HG03520 (cell line): ENCODE data around the gene MCTP1.
"Not testable (repeated sequence)": the region's sequence is repeated elsewhere in the genome, so short reads cannot be mapped to it uniquely, and the experiment has no call there.

Experiments
- ATAC-seq: cut with Tn5 transposase; IDR thresholded peaks from one replicate; pipeline ENCODE4 v1.9.1; 2021; ENCODE audit warnings: mild to moderate bottlenecking, moderate library complexity; ENCODE audit not compliant: unreplicated experiment

Gene MCTP1

GRCh38 chr5:95042037-95042436, 242.9 kb downstream of the MCTP1 start:
- ATAC-seq, result no peak

DNA sequence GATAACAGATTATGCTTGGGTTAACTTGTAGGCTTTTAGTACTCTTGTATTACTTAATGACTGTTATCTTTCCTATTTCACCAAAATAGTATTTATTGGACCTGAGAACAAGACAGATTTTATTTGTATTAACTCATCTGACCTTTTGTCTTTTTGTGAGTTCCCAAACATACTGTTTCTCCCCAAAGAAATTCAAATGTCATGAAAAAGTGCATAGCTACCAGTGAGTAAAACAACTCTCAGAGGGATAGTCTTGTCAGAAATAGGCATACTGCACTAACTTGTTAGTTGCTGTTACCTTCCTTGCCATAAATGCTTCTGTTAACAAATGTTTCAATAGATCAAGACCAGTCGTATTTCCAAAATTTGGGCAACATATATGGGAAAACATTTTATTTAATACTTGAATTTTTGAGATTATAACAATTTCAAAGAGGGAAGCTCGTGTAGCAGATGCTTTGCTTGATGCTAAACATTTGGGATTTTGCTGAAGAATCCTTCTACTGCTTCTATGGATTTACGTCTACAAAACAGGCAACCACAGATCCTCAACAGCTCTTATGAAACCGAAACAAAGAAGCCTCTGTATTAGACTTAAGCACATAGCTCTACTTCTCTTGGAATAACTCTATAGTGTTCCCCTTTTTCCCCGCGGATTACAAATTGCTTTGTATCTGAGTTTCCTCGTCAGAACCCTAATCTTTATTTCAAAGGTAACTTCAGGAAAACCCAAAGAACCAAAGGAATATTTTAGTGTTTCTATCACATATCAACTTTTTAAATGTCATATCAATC, 248.8 kb downstream of the MCTP1 start:
- ATAC-seq, result peak; percentile 60

GRCh38 chr5:95032801-95033200, 252.1 kb downstream of the MCTP1 start:
- ATAC-seq, result no peak

DNA sequence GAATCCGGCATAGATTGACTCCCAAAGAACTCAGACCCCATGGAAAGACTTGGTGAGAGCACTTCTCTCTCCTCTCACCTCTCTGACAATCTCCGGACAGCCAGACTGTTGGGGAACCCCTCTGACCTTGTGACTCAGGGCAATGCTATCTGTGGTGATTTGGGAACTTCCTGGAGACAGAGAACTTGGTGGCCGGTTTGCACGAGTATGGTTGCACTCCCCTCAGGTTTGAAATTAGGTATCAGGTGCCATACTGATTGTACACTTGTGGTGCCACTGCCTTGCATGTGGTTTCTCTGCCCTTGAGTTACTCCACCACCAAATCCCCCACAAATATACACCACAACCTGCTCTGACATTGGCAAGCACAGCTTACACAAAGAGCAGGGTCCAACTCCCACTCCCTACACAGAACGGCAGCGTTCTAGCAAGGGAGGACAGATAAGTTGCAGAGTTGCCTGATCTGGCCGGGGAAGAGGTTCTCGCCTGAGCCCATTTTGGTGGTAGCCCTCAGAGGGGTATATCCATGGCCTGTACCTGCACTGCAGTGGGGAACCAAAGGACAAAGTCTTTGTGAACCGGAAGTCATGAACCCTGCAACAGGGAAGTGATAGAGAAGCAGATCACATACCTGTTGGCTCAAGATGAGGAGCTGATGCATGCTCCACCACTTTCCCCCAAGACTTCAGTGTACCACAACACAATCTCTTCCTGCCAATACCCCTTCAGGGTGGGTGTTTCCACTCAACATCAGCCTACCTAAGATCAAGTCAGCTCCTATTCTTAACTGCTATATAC, 255.1 kb downstream of the MCTP1 start:
- ATAC-seq, result peak; percentile 39

DNA sequence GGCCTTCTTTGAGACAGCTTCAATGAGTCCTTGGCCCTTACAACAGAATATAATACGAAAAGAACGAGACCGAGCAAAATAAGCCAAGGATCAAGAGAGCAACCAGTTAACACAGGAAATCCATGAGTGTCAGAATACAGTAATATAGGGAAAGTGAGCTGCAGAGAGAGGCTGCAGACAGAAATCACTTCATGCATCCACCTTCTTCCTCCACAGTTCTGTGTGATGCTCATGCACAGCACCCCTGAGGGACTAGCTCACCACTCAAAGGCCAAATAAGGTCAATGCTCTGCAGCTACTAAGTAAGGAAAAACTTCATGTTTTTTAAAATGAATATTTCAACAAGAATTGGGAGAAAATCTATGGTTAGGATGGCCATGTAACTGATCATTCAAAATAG, 257.1 kb downstream of the MCTP1 start:
- ATAC-seq, result no peak

DNA sequence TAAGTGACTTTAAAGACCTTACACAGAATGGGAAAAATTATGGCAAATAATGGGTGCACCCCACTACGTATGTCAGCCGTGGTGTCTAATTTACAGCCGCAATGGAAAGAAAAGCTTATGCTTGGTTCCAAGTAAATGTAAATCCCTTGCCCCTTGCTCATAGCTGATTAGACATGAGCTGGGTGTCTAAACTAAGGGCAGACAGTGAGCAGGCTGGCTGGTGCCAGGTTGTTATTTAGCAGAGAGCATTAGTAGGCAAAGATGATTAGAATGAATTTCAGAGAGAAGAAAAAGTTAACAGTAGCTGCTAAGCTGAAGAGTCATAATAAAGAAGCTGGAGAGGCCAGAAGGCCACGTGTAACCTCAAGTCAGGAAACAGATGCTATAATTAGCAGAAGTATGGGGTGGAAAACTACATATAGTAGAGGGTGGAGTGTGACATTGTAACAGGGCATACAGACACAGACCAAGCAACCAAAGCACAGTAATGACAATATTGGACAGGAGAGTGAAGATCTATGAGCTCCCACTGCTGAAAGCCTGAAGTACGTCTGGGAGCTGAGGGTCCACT, 257.7 kb downstream of the MCTP1 start:
- ATAC-seq, result no peak

DNA sequence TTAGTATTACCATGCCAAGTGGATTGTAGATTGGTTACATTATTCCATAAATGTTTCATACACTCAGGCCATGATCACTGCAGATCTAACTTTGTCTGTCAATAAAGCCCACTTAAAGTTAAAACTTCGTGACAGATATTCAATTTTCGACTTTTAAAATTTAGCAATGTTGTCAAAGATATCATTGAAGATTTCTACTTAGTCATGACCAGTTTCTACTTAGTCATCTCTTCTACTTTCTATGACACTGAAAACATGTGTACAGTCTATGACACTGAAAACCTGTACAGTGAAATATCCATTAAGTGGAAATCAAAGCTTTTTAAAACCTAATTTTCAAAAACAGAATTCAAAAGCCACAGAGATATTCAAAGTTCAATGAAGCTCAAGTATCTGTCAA, 258.2 kb downstream of the MCTP1 start:
- no peak for ATAC-seq

DNA sequence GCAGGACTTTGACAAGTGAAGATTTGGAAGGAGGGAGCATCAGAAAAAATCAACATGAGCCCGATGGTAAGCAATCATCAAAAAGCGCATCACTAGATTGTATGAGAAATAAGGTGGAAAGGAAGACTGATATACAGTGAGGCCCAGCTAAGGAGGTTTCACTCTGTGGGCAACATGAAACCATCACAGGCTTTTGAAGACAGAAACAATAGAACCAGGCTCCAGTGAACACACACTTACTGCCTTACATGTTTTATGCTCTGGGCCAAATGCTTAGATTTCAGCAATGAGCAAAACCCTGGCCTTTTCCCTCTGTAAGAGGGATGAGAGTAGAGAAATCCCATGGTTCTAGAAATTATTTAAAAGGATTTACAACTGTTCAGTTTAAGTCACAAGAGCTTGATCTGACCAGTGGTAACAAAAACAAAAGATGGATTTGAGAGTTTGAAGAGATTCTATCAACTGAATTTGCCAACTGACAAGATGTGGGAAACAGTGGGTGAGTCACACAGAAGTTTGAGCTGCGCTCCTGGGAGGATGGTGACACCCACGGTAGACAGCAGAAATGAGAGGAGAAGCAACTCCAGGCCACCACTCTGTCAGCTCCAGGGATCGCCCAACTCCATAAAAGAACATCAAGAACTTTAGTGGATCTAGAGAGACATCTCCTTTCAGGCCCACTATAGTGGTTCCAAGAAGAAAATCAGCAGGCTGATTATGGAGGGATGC, 261.8 kb downstream of the MCTP1 start:
- peak; percentile 76 for ATAC-seq

DNA sequence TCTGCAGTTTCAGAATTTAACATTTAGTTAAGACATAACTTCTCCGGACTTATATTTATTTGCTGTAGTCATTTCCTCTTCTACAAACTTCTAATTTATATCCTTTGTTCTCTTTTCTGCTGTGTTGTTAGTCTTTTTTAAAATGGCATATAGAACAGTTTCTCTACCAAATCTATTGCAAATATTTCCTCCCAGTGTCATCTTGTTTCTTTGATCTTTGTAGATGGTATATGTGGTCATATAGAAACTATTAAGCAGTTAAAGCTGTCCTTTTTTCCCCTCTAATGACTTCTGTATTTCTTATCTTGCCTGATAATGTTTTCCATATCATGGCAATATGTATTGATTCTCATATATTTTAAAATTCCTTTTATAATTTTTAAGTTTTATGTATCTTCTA, 264.5 kb downstream of the MCTP1 start:
- ATAC-seq, result no peak

DNA sequence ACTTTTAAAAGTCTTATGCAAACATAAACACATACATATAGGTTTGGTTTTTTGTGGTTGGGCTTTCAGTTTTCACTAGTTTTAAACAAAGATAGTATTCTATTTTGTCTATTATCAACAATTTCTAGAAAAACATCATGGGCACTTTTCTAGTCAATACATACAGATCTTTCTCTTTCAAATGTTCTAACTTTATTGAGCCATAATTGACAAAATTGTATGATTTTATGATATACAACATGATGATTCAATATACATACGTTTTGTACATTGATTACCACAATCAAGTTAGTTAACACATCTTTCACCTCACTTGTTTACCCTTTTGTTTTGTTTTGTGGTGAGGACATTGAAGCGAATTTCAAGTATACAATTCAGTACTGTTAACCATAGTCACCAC, 265.9 kb downstream of the MCTP1 start:
- no peak for ATAC-seq

DNA sequence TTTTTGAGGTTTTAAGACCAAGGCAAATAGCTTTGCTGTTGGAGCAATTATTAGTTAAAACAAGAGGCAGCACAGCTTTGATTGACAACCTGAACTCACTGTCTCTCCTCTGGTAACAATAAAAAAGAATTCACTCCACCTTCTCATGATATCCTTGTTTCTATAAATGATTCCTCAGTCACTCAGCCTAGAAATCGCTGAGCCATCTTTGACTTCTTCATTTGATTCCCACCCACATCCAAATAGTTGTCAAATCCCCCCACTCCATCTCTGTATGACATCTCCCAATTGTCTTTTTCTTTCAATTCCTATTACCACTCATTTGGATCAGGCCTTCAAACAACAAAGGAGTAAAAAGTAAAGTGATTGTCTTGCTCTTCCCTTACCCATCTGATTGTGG, 266.4 kb downstream of the MCTP1 start:
- no peak for ATAC-seq

- no peak for ATAC-seq
These were observed 275.1 kb downstream of the MCTP1 start for GRCh38 chr5:95009812-95010211.

DNA sequence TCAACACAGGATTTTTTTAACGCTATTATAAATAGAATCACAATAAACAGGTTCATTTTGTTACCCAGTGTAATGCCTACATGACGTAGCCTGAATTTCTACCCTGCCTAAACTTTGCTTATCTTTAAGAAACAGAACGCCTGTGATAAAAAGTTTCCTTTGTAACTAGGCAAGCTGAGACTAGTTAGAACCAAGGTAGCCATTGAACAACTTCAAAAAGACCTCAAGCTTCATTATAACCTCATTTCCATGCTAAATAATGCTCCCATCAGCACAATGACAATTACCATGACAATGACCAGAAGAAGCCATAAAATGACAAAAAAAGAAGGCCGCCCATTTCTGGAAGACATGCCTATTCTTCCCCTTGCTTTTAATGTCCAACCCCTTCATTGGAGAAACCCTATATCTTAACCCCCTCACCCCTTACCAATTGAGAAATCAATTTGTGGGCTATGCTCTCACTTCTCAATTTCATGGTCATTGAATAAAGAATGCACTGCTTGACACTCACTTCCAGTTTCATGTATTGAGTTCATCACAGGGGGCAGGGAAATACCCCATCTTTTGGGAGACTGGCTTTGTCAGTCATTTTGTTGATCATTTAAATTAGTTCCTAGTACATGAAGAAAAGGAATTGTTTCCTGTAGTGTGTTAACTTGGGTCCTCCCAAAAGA, 276.8 kb downstream of the MCTP1 start:
- peak; percentile 64 for ATAC-seq

- no peak for ATAC-seq
These were observed 279.1 kb downstream of the MCTP1 start for GRCh38 chr5:95005811-95006210.

DNA sequence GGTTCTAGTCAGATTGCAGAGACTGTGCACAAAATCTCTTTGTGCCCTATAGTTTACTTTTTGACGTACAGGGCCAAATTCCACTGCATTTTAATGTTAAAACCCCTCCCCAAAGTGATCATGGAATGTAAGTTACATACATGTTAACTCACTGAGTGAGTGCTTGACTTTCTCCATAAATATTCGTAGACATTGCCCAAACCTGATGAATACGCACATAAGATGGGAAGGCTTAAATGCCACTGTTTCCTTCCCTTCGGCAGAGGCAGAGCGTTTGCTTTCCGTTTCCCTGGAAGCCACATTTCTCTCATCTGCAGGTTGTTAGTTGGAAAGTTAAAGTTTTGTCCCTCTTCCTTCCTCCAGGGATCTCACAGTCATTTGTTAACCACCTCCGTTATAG, 286.2 kb downstream of the MCTP1 start:
- ATAC-seq, result no peak

DNA sequence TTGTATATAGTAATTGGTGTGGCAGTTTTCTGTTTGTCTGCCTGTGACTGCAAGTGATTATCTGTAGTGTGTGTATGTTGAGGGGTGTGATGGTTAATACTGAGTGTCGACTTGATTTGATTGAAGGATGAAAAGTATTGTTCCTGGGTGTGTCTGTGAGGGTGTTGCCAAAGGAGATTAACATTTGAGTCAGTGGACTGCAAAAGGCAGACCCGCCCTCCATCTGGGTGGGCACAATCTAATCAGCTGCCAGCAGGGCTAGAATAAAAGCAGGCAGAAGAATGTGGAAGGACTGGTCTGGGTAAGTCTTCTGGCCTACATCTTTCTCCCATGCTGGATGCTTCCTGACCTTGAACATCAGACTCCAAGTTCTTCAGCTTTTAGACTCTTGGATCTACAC, 290.4 kb downstream of the MCTP1 start:
- not testable (repeated sequence) for ATAC-seq

- no peak for ATAC-seq
These were observed 291.4 kb downstream of the MCTP1 start for GRCh38 chr5:94993491-94993890.

DNA sequence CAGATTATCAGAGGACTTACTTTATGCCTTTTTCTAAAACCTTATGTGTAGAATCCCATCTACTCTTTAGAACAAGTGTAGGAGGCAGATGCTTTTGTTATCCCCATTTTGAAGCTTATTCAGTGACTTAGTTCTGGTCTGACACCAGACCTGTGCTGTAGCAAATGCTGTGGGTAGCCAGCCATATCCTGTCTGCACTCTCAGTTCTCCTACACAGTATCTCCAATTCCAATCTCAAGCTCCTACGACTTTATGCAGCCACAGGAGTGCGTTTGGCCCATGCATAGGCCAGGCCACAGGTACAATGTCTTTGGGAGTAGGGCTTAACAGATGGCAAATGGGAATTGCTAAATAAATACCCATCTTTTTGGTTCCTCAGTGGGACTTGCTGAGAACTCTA, 292.6 kb downstream of the MCTP1 start:
- no peak for ATAC-seq

DNA sequence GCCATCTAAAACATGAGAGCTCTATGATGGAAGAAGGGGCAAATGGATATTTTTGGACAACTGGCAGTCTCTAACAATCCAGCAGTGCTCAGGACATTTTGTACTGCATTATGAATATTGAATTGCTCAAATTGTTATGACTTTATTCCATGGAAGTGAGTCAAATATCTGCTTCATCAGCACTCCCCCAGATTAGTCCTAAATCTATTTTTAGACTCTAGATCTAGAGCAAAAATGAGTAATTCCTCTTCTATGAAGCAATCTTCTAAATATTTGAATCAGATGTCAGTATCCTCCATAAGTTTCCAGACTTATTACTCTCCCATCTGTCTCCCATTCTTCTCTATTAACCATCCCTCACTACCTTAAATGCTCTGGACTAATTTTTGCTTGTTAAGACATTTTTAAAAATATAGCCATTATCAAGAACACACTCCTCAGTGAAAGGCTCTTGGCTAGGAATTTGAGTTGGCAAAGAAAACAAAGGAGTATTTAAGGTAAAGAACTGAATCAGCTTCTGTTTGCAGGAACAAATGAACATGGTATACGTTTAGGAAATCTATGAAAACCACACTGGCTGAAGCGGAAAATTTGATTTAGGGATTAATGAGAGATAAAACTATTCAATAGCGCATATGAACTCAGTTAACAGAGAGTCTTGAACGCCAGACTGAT, 300.9 kb downstream of the MCTP1 start:
- ATAC-seq, result no peak

DNA sequence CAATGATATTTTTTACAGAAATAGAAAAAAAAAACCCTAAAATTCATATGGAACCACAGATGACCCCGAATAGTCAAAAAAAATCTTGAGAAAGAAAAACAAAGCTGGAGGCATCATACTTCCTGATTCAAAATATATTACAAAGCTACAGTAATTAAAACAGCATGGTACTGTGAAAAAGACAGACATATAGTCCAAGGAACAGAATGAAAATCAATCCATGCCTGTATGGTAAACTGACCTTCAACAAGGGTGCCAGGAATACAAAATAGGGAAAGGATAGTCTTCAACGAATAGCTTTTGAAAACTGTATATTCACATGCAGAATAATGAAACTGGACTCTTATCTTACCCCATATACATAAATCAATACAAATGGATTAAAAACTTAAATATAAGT, 307.5 kb downstream of the MCTP1 start:
- ATAC-seq, result no peak
